HepG2 (cell line): Measurements from ENCODE around the gene PARD3. TPM values are rescaled to one million over a fixed set of nuclear protein-coding genes. Genes with fewer than 3 reads are reported as not detected.
A peak's percentile ranks its signal among the peaks of the same experiment; 100 is the strongest.

Source experiments
- ARID5B ChIP-seq: IDR thresholded peaks from 2 replicates; pipeline ENCODE4 v1.4.0; 2020; ENCODE audit warnings: mild to moderate bottlenecking, missing genetic modification reagents
- CCDC6 ChIP-seq: sonication (generic); formaldehyde crosslinking; IDR thresholded peaks from 2 replicates; pipeline ENCODE4 v1.8.1; 2022; ENCODE audit warnings: mild to moderate bottlenecking, missing genetic modification reagents, moderate library complexity
- CEBPG ChIP-seq: IDR thresholded peaks from 2 replicates; pipeline ENCODE4 v1.6.1; 2016
- ESRRA ChIP-seq: sonication (generic); formaldehyde crosslinking; IDR thresholded peaks from 2 replicates; pipeline ENCODE4 v1.5.1; 2020; ENCODE audit warnings: mild to moderate bottlenecking, low read depth, missing genetic modification reagents
- GATAD1 ChIP-seq: IDR thresholded peaks from 2 replicates; pipeline ENCODE4 v1.6.1; 2016; ENCODE audit warnings: missing genetic modification reagents, missing compliant biosample characterization
- GFI1 ChIP-seq: sonication (generic); formaldehyde crosslinking; IDR thresholded peaks from 2 replicates; pipeline ENCODE4 v1.5.0; 2020; ENCODE audit warnings: missing genetic modification reagents, mild to moderate bottlenecking, borderline replicate concordance
- KDM5B ChIP-seq: sonication (generic); formaldehyde crosslinking; IDR thresholded peaks from 2 replicates; pipeline ENCODE4 v1.4.0; 2020; ENCODE audit warnings: missing genetic modification reagents, mild to moderate bottlenecking, borderline replicate concordance
- LCORL ChIP-seq, 2 experiments: fragments of 450-650 bp in 1 of 2; sonication (generic) in 1 of 2; formaldehyde crosslinking in 1 of 2; IDR thresholded peaks; 2 replicates each; pipeline versions ENCODE4 v1.5.0 to v1.6.1; 2017 to 2020; ENCODE audit warnings: antibody characterized with exemption in 1 of 2, missing genetic modification reagents in 1 of 2
- PATZ1 ChIP-seq: sonication (generic); formaldehyde crosslinking; IDR thresholded peaks from 2 replicates; pipeline ENCODE4 v1.4.0; 2020; ENCODE audit warnings: missing genetic modification reagents
- POGZ ChIP-seq: sonication (generic); formaldehyde crosslinking; IDR thresholded peaks from 2 replicates; pipeline ENCODE4 v1.4.0; 2020; ENCODE audit warnings: mild to moderate bottlenecking, missing genetic modification reagents
- PPARG ChIP-seq: conservative IDR thresholded peaks from 2 replicates; pipeline ENCODE4 v1.6.1; 2016; ENCODE audit warnings: missing biosample characterization, missing genetic modification reagents
- RERE ChIP-seq: IDR thresholded peaks from 2 replicates; pipeline ENCODE4 v1.6.1; 2016; ENCODE audit warnings: low read depth, missing genetic modification reagents, missing compliant biosample characterization
- SALL1 ChIP-seq: sonication (generic); formaldehyde crosslinking; IDR thresholded peaks from 2 replicates; pipeline ENCODE4 v1.8.0; 2022; ENCODE audit warnings: mild to moderate bottlenecking, missing genetic modification reagents
- SP140L ChIP-seq: sonication (generic); formaldehyde crosslinking; IDR thresholded peaks from 2 replicates; pipeline ENCODE4 v1.4.0; 2020; ENCODE audit warnings: missing genetic modification reagents, borderline replicate concordance
- ZBTB34 ChIP-seq: sonication (generic); formaldehyde crosslinking; IDR thresholded peaks from 2 replicates; pipeline ENCODE4 v1.8.0; 2022; ENCODE audit warnings: mild to moderate bottlenecking, missing genetic modification reagents
- ZNF543 ChIP-seq: sonication (generic); formaldehyde crosslinking; IDR thresholded peaks from 2 replicates; pipeline ENCODE4 v1.4.0; 2020; ENCODE audit warnings: mild to moderate bottlenecking, missing genetic modification reagents
- ZNF7 ChIP-seq: IDR thresholded peaks from 2 replicates; pipeline ENCODE4 v1.6.1; 2016; ENCODE audit warnings: missing biosample characterization, missing genetic modification reagents
- ZSCAN30 ChIP-seq: sonication (generic); formaldehyde crosslinking; IDR thresholded peaks from 2 replicates; pipeline ENCODE4 v1.5.0; 2020; ENCODE audit warnings: mild to moderate bottlenecking, missing genetic modification reagents
- polyA plus RNA-seq, 8 experiments: library from polyadenylated mRNA; depleted of rRNA in 3 of 8; stranded (reverse) in 7 of 8; unstranded in 1 of 8; fragments of >200 nt; fragmentation: Illumina TruSeq in 4 of 8; extraction: Trizol in 4 of 8; gene quantifications; 2 replicates each; pipeline versions ENCODE4 v1.2.1 to v1.2.3, GENCODE V29; 2011 to 2016; ENCODE audit warnings: low read depth in 4 of 8, missing spikeins in 1 of 8, mixed read lengths in 1 of 8; ENCODE audit not compliant: insufficient read depth in 1 of 8
- total RNA-seq, 5 experiments: library from RNA; depleted of rRNA; stranded (reverse); fragments of >200 nt; fragmentation: Illumina TruSeq; extraction: Trizol; gene quantifications; 2 replicates each; pipeline ENCODE4 v1.2.3, GENCODE V29; 2016; ENCODE audit warnings: low read depth in 1 of 5

The PARD3 gene
- total and polyA plus RNA-seq, 2 of the 13 experiments (the other 11 are each of a cell fraction or from before 2014, with no cell fraction given) = 40.9 to 60.0 TPM

GRCh38 chr10:34184939-34185386, 630.1 kb downstream of the PARD3 start (continued):
- peak; percentile 18; the same call in 1 of the 2 replicates for TF ChIP-seq PATZ1 (CRISPR knock-in tag)
- peak; percentile 67; the same call in 1 of the 2 replicates for TF ChIP-seq RERE (CRISPR knock-in tag)
- TF ChIP-seq POGZ (CRISPR knock-in tag) = no peak
- TF ChIP-seq SALL1 (CRISPR knock-in tag) = peak; percentile 15; the same call in 1 of the 2 replicates
- 0 out of 2 replicates have a peak, but pooled peaks have one; percentile 18 for TF ChIP-seq ZBTB34
- peak; percentile 84 for TF ChIP-seq ARID5B (CRISPR knock-in tag)
- TF ChIP-seq GATAD1 (CRISPR knock-in tag) = no peak
- no peak for TF ChIP-seq KDM5B (CRISPR knock-in tag)
- no peak for TF ChIP-seq CCDC6 (CRISPR knock-in tag)
- TF ChIP-seq GFI1 (CRISPR knock-in tag) = no peak
- TF ChIP-seq PPARG = peak; percentile 77; the same call in 1 of the 2 replicates
- no peak for TF ChIP-seq SP140L (CRISPR knock-in tag)
- TF ChIP-seq ZNF543 (CRISPR knock-in tag) = no peak
- peak; percentile 59 for TF ChIP-seq CEBPG
- 0 out of 2 replicates have a peak, but pooled peaks have one; percentile 39 for TF ChIP-seq LCORL (IDR thresholded peaks at IDR 0.05)
- TF ChIP-seq LCORL (CRISPR knock-in tag; IDR thresholded peaks at IDR 0.05) = peak; percentile 37; the same call in 1 of the 2 replicates
- TF ChIP-seq ZSCAN30 (CRISPR knock-in tag) = no peak
- TF ChIP-seq ESRRA = no peak
- TF ChIP-seq ZNF7 (CRISPR knock-in tag) = peak; percentile 96
